IPS-18c (cell line): ENCODE measurements around the gene NBPF1.
"Not testable (repeated sequence)": the region's sequence is repeated elsewhere in the genome, so short reads cannot be mapped to it uniquely, and the experiment has no call there.

Experiments used
- H3K4me3 ChIP-seq: 2 replicates; pipeline ENCODE4 v1.7.0; 2013; ENCODE audit warnings: low read depth, mild to moderate bottlenecking, low read length, moderate library complexity; ENCODE audit not compliant: insufficient read depth
- H3K9me3 ChIP-seq: one replicate; pipeline ENCODE4 v1.6.1; 2013; ENCODE audit warnings: mild to moderate bottlenecking, low read length, moderate library complexity; ENCODE audit not compliant: control insufficient read depth, insufficient read depth

NBPF1 gene

DNA sequence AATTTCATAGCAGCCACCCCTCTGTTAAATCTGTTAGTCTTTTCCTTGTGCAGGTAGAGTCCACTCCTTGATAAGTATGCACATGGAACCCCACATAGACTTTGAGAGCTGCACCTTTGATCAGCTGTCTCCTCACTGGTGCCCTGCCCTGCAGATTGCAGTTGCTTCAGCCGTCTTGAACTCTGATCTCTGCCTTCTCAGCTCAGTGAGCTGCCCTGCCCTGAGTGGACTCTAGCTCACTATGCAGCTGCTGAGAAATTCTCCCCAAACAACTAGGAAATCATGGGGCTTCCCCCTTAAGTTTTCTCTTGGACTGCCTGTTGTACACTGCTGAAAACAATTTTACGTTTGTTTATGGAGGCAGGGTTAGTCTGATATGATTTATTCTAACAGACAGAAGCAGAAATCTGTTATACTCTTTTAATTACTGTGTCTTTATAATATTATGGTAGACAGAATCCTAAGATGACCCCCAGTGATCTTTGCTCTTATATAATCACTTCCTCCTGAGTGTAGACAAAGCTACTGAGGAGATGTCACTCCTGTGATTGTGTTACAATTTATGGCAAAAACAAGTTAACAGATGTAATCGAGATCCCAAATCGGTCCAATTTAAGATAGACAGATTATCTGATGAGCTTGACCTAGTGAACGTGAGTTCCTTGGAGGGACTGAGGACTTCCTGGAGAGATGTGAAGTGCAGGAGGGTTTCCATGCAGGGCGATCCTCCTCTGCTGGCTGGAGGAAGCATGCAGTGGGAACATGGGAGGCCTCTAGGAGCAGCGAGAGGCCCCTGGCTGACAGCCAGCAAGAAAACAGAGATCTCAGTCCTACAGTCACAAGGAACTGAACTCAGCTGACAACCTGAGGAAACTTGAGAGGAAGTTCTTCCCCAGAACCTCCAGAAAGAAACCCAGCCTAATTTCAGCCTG, 12.2 kb downstream of the NBPF1 start:
- not testable (repeated sequence) for H3K4me3 ChIP-seq, H3K9me3 ChIP-seq

DNA sequence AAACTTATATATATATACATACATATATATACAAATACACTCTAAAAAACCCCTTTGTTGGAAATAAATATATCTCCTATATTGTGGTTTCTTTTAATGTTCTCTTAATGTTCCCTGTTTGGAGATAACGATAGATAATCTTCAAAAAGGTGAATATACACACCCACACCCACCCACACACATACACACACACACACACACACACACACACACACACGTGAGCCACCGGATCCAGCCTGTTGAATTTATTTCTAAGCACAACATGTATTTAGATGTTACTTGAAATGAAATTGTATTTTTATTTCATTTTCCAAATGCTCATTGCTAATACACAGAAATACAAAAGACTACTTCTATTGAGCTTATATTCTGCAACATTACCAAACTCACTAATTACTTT, 14.0 kb downstream of the NBPF1 start:
- not testable (repeated sequence) for H3K4me3 ChIP-seq, H3K9me3 ChIP-seq

DNA sequence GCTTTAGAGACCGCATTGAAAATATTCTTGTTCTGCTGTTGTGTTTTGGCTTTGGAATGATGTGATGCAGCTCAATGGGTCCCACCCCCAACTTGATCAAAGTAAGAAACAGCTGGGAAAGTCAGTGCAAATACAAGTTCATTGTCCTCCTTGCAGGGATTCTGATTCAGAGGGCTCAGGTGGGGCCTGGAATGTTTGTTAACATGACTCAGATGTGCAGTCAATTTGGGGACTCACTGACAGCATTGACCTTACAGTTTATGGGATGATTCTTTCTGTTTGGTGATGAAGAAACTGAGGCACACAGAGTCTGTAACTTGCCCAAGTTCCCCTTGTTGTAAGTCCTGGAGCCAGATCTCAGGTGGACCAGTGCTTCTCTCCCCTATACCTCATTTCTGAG, 18.1 kb downstream of the NBPF1 start:
- H3K9me3 ChIP-seq, result not testable (repeated sequence)

DNA sequence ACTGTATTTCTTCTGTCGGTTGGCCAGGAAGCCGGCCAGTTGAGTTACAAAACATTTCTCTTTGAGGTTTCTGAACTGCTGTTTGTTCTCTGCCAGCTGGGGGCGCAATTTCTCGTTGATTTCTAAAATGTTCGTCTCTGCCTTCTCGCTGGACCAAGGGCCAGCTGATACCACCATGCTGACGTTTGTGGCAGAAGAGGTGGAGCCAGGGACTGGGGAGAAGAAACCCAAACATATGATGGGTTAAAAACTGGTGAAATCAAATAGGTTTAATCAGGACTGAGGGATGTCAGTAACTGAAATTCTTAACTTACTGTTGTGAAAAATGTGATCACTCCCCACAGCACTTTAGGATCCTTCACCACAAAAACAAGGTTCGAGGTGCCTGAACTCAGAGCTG, 21.5 kb downstream of the NBPF1 start:
- H3K9me3 ChIP-seq, H3K4me3 ChIP-seq: not testable (repeated sequence)

More for the DNA sequence above, 18.1 kb downstream of the NBPF1 start:
- not testable (repeated sequence) for H3K4me3 ChIP-seq

DNA sequence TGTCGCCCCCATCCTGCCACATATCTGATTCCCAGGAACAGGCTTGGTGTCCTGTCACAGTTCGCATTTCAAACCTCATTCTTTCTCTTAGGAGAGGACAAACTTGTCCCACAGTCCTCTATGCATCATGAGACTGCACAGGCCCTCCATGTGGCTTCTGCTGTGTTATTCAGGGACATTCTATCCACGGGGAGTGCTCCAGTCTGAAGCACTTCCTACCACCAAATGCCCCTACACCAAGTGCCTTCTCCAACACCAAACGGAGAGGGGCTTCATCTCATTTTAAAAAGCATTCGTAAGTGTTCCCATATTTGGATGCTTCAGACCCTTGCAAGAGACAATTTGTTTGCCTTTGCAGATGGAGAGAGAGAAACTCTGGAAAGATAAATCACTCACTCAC, 25.3 kb downstream of the NBPF1 start:
- not testable (repeated sequence) for H3K9me3 ChIP-seq

DNA sequence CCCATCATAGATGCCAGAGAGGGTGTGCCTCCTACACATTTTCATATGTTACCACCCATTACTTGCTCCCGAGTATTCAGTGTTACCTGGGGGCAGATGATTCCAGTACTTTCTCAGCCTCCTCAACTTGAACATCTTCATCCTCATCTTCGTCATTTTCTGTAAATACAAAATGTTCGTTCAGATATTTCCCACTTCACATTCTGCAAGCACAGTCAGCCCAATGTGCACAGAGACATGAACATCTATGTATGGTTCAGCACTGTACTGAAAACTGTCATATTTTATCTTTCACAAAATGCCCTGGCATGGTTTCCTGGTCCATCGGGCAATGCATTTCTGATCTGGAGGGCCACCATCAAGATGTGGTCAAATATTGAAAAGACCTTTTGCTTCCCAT, 25.7 kb downstream of the NBPF1 start:
- not testable (repeated sequence) for H3K9me3 ChIP-seq, H3K4me3 ChIP-seq

More for the DNA sequence above, 25.3 kb downstream of the NBPF1 start:
- H3K4me3 ChIP-seq, result not testable (repeated sequence)

DNA sequence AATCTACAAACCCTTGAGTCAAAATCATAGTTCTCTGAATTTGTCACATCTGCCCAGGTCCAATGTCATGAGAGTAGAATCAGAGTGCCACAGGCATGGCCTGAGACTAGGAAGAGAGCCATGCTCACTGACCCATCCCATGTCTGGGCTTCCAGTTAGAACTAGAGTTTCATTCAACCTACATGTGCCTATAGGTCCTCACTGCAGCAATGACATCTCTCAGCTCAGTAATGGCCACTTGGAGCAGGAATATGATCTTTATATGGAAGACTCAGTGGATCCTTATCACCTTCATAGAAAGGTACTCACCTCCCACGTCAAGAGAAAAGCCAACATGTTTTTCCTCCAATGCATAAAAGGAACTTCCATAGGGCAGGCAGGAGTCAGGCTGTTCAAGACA, 48.0 kb downstream of the NBPF1 start:
- not testable (repeated sequence) for H3K4me3 ChIP-seq, H3K9me3 ChIP-seq

DNA sequence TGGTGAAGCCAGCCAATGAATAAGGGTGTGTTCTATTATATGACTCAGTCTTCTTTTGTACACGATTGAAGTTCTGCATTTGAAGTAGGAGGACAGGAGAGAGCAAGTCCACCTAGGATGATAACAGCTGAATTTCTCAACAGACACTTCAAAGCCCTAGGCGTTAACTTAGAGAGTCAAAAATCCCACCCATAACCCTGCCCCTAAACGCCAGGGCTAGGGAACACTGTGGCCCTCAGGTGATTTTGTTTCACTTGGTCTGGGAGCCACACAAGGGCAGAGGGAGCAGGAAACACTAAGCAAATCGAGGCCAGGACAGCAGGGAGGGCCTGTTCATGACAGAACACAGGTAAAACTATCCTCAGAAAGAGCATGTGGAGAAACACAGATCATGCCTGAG, 52.3 kb downstream of the NBPF1 start:
- not testable (repeated sequence) for H3K9me3 ChIP-seq, H3K4me3 ChIP-seq

DNA sequence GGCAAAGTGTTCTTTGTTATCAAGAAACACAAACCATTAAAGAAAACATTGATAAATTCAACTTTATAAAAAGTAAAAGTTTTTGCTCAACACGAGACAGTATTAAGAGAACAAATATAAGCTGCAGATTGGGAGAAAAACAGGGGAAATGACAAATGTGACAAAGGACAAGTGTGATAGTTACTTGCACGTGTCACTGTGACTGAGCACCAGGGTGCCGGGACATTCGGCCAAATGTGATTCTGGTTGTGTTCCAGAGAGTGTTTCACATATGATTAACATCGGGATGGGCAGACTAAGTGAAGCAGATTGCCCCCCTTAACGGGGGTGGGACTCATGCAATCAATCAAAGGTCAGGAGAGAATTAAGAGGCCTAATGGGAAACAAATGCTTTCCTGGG, 52.9 kb downstream of the NBPF1 start:
- not testable (repeated sequence) for H3K9me3 ChIP-seq

DNA sequence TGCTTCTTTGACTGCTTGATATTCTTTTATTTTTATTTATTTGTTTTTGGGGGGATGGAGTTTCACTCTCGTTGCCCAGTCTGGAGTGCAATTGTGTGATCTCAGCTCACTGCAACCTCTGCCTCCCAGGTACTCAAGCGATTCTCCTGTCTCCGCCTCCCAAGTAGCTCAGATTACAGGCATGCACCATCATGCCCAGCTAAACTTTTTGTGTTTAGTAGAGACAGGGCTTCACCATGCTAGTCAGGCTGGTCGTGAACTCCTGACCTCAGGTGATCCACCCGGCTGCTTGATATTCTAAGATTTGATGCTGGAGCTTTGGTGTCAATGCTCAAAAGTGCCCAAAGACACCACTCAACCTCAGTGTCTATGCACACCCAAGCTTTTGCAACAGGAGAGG, 53.7 kb downstream of the NBPF1 start:
- not testable (repeated sequence) for H3K4me3 ChIP-seq, H3K9me3 ChIP-seq

More for the DNA sequence above, 52.9 kb downstream of the NBPF1 start:
- H3K4me3 ChIP-seq, result not testable (repeated sequence)

DNA sequence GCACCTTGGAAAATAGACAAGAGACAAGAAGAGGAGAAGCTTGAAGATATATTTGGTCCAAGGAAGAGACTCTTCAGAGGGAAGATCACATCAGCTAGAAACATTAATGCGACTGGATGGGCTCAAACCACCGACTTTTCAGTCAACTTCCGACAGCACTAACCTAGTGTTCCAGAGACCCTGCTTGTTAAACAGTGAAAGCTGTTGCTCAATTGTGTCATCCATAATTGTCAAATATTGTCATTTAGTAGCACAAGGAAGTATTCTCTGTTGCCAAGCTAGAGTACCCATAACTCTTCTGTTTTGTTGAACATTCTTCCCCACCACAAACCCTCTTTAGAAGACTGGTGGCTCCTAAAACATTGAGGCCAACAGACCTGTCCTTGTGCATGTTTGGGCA, 56.3 kb downstream of the NBPF1 start:
- H3K9me3 ChIP-seq, H3K4me3 ChIP-seq: not testable (repeated sequence)

DNA sequence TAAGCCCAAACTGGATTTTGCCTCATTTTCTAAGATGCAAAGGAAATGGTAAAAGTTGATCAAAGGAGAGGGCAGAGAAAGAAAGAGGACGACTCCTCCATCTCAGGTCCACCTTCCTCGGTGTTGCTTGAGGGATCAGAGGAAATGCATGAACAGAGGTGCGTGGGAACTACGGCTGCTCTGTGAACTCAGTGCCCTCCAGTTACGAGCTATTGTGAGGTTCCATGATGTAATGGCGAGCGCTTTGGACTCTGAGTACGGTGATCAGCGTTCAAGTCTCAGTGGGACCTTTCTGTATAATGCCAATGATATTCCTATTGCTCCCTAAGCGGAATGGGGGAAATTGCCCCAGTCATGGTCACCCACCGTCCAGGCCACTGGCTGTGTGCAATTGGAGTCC, 60.1 kb downstream of the NBPF1 start:
- H3K9me3 ChIP-seq, H3K4me3 ChIP-seq: not testable (repeated sequence)

DNA sequence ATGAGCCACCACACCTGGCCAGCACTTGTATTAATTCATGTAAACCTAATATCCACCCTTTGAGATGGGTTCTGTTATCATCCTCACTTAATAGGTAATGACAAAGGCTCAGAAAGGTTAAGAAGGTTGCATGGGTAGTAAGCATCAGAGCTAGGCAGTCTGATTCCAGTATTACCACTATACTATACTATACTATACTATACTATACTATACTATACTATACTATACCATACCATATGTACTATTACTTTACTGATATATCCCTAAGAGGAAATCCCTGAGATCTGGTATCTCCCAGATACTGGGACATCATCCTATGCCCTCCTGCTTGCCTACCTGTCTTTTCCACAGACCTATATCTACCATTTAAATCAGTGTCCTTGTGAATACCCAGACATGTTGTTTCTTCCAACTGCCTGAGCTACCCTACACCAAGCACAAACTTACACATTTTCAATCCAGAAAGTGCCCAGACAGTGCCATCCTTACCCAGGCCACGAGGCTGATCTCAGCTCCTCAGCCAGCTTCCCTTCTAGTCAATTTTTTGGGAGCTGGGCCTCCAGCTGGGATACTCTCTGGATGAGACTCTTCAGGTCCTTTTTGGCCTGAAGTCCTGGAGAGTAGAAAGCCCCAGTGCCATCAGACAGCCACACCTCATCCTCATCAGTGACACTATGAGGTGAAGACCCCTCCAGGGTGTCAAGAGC, 63.0 kb downstream of the NBPF1 start:
- not testable (repeated sequence) for H3K4me3 ChIP-seq, H3K9me3 ChIP-seq

DNA sequence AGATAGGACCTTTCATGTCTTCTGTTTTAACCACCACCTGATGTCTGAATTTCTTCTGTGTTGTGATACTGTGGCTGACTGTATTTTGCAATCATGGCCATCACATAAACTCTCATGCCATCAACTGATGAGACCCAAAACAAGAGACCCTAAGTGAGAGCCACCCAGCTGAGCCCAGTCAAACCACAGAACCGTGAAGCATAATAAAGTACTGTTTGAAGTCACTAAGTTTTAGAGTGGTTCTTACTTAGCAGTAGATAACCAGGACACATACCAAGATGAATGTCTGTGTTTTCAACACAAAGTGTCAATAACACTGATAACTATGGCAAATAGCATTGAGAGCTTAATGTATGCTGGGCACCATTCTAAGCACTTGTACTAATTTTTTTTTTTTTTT, 63.8 kb downstream of the NBPF1 start:
- not testable (repeated sequence) for H3K9me3 ChIP-seq, H3K4me3 ChIP-seq

DNA sequence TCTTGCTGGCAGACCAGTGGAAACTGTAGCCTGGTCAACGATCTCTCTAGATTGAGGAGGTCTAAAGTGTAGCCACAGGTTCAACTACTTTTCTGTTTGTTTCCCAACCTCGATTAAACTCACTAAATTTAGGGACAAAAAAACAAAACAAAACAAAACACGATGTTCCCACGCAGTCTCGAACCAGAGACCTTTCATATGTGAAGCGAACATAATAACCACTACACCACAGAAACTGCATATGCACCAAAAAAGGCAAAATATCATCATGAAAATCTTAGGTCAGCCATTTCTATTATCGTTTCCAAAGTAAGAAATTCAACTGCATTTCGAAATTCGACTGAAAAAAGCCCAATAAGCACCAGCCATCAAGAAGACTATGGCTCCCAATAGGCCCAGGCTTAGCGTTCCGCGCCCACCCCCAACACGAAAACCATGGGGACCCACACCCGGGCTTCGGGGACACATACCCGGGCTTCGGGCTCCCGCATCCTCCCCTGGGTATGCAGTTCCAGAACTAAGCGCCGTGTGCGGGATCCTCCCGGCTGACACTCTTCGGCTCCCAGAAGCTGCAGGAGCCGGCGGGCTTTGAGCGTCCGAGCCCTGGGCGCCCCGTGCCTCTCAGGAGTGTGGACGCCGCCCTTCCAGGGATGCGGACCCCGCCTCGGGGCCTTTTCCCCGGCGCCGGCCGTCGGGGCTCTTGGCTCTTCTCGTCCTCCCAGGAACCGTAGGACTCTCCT, 65.7 kb downstream of the NBPF1 start:
- H3K4me3 ChIP-seq, H3K9me3 ChIP-seq: not testable (repeated sequence)

DNA sequence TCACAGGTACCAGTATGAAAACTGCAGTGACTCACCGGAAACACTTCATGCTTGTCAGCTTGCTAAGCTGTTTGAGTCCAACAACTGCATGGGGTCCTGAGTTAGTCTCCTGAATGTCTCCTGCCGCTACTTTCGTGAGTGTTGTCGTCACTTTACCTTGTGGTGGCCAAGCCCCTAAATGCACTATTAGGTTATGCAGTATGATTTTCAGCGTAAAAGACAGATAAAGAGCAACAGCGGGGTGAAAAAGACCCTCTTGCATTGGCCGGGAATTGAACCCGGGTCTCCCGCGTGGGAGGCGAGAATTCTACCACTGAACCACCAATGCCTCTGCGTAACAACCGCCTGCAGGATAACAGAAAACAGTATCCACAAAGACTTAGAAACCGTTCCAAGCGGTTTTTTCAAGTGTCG, 67.7 kb downstream of the NBPF1 start:
- H3K4me3 ChIP-seq, H3K9me3 ChIP-seq: not testable (repeated sequence)

DNA sequence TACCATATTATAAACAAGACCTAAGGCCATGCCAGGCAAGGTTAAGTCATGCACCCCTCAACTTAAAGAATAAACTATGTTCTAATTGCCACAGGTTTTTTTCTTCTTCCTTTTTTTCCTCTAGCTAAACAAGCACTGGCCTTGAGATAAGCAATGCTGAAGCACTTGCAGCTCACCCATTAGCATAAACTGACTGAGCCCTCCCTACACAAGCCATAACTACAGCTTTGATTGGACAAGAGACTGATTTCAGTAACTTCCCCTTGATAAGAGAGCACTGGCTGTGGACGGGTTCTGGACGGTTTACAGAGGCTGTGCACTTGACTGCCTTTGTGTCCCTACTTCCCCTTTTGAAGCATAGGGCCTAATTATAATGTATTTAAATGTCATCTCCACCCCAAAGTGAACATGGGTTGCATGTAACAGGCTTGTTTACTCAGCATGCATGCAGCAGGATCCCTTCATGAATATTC, 72.9 kb downstream of the NBPF1 start:
- not testable (repeated sequence) for H3K9me3 ChIP-seq, H3K4me3 ChIP-seq

DNA sequence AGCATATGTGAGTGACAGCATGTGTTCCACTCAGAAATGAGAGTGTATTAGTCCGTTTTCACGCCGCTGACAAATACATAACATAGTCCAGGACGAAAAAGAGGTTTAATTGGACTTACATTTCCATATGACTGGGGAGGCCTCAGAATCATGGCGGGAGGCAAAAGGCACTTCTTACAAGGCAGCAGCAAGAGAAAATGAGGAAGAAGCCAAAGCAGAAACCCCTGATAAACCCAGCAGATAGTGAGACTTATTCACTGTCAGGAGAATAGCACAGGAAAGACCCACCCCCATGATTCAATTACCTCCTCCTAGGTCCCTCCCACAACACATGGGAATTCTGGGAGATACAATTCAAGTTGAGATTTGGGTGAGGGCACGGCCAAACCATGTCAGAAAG, 75.8 kb downstream of the NBPF1 start:
- not testable (repeated sequence) for H3K9me3 ChIP-seq, H3K4me3 ChIP-seq
